ENCODE results near the gene CENPL. TPM values are rescaled to one million over a fixed set of nuclear protein-coding genes. Genes with fewer than 3 reads are reported as not detected.
A peak's percentile ranks its signal among the peaks of the same experiment; 100 is the strongest.

Gene CENPL
- total and polyA plus RNA-seq, 9 of the 15 experiments (the other 6 are each of a cell fraction or from before 2014, with no cell fraction given), result 33.0 to 52.7 (median 39.7) TPM

DNA sequence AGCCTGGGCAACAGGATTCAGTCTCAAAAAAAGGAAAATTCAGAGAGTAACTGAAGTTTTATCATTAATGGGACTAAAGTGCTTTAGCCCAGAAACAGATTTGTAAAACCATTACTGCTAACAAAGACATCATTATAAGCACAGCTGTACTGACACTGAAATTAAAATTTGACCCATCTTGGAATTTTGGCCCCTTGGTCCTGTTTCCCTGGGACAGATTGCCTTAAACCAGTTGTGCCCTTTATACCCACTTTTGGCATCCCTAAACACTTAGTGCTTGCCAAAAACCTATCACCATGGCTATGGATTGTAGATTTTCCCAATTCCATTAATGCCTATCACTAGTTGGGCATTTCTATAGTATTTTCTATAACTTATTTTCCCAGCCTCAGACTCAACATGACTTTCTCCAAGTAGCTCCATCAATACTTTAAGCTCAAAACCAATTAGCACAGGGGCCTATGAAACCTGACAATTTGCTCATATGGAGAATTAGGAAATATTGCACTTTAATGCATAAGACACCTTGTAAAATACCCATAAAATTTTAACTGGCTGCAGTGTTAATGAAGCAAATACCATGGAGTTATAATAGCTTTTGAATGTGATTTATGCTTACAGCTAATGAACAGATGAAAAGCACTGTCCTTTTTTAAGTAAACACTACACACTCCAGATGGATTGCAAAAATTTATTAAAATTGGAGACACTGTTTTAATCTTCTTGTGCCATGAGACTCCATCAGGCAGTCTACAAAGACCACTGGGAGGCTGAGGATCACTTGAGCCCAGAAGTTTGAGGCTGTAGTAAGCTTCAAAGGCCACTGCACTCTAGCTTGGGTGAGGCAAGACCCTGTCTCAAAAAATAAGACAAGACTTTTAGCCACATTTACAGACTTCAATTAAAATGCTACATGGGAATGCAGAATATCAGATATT lies 38.8 kb upstream of the CENPL start:
- POLR2A ChIA-PET, result interaction anchor here (0.6 to 9.7 kb wide), 8 partner anchors 10 to 204 kb away, joined by 3 to 183 read pairs (median 4); partner anchors contain the start of genes DARS2 and SERPINC1
- ATAC-seq, result no peak
- peaks cover 47% of the 10 kb centered on the region for H3K79me2 ChIP-seq (ENCODE audit: control insufficient read depth, insufficient read depth, low read length)
- H3K9ac ChIP-seq (ENCODE audit: insufficient read depth in 1 of 2, low read depth in 2 of 2, low read length in 2 of 2), result peak overlapping the region; percentile 62 to 97; a peak in 2 of 4 replicates
- DNase-seq (ENCODE audit: extremely low read depth in 1 of 4, low spot score in 3 of 4), result peak in 1 of 4 experiments; percentile 16
- H3K9me3 ChIP-seq (replicated peaks; ENCODE audit: control insufficient read depth, insufficient read depth, low read depth, low read length), result no peaks in the 10 kb centered on the region
- H3K4me1 ChIP-seq (replicated peaks in 1 of 2; ENCODE audit: control insufficient read depth in 2 of 2, insufficient read depth in 2 of 2, low read length in 2 of 2), result peaks cover 0 to 9% of the 10 kb centered on the region in 2 experiments; a peak in 2 of 5 replicates
- H4K20me1 ChIP-seq (replicated peaks; ENCODE audit: control insufficient read depth, insufficient read depth, low read length), result peaks cover 47% of the 10 kb centered on the region
- peak overlapping the region; percentile 95 for H3K27ac ChIP-seq (ENCODE audit: extremely low read depth, low read depth, low read length)
- peak overlapping the region; percentile 100 for H3K4me2 ChIP-seq (ENCODE audit: insufficient read depth, low read length)
- CTCF ChIA-PET (ENCODE audit: low intra/inter-chr PET ratio), result no interaction called here
- peaks cover 65% of the 10 kb centered on the region for H3K36me3 ChIP-seq (ENCODE audit: control insufficient read depth, insufficient read depth, low read length)
- in situ Hi-C loops (cut with MboI) (no loop called here), intact Hi-C loops (cut with micrococcal nuclease) (no loop called here)
- peak overlapping the region; percentile 86; the same call in 1 of the 2 replicates for H3K4me3 ChIP-seq
- H2AFZ ChIP-seq (ENCODE audit: low read depth, low read length), result no peak overlapping the region
- H3K27me3 ChIP-seq (ENCODE audit: control insufficient read depth in 2 of 2, insufficient read depth in 2 of 2, low read length in 2 of 2), result no peaks in the 10 kb centered on the region; a peak in 1 of 5 replicates
- no TSS peak for BruUV-seq (replicated peaks)
- peaks cover 2% of the 10 kb centered on the region for H3K9me1 ChIP-seq (ENCODE audit: control insufficient read depth, insufficient read depth, low read length)
- no peak for FAIRE-seq
- TF ChIP-seq ZNF24 (IDR thresholded peaks at IDR 0.05) (no peak), CAMTA2 (CRISPR knock-in tag; conservative IDR thresholded peaks at IDR 0.05) (no peak; the same call in 1 of the 2 replicates), ZSCAN29 (IDR thresholded peaks at IDR 0.05) (no peak), POLR2H (tag; IDR thresholded peaks at IDR 0.05; ENCODE audit: low read depth) (no peak), ZNF778 (CRISPR knock-in tag; IDR thresholded peaks at IDR 0.05) (no peak), ARID1B (IDR thresholded peaks at IDR 0.05) (no peak), WHSC1 (IDR thresholded peaks at IDR 0.05; ENCODE audit: low read length) (no peak), BRD4 (IDR thresholded peaks at IDR 0.05) (no peak), GTF2E2 (tag; IDR thresholded peaks at IDR 0.05) (no peak)
- TF ChIP-seq, protein P1, sequence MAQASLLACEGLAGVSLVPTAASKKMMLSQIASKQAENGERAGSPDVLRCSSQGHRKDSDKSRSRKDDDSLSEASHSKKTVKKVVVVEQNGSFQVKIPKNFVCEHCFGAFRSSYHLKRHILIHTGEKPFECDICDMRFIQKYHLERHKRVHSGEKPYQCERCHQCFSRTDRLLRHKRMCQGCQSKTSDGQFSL (CRISPR knock-in tag; IDR thresholded peaks at IDR 0.05), result no peak
- TF ChIP-seq, protein P1 (tag; IDR thresholded peaks at IDR 0.05), result no peak
- TF ChIP-seq, protein P2, sequence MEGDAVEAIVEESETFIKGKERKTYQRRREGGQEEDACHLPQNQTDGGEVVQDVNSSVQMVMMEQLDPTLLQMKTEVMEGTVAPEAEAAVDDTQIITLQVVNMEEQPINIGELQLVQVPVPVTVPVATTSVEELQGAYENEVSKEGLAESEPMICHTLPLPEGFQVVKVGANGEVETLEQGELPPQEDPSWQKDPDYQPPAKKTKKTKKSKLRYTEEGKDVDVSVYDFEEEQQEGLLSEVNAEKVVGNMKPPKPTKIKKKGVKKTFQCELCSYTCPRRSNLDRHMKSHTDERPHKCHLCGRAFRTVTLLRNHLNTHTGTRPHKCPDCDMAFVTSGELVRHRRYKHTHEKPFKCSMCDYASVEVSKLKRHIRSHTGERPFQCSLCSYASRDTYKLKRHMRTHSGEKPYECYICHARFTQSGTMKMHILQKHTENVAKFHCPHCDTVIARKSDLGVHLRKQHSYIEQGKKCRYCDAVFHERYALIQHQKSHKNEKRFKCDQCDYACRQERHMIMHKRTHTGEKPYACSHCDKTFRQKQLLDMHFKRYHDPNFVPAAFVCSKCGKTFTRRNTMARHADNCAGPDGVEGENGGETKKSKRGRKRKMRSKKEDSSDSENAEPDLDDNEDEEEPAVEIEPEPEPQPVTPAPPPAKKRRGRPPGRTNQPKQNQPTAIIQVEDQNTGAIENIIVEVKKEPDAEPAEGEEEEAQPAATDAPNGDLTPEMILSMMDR (IDR thresholded peaks at IDR 0.05 in 2 of 3, conservative IDR thresholded peaks at IDR 0.05 in 1 of 3; ENCODE audit: insufficient read depth in 2 of 3, low read depth in 1 of 3, low read length in 3 of 3), result no peak
- TF ChIP-seq, protein P3, sequence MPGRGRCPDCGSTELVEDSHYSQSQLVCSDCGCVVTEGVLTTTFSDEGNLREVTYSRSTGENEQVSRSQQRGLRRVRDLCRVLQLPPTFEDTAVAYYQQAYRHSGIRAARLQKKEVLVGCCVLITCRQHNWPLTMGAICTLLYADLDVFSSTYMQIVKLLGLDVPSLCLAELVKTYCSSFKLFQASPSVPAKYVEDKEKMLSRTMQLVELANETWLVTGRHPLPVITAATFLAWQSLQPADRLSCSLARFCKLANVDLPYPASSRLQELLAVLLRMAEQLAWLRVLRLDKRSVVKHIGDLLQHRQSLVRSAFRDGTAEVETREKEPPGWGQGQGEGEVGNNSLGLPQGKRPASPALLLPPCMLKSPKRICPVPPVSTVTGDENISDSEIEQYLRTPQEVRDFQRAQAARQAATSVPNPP (IDR thresholded peaks at IDR 0.05; ENCODE audit: borderline replicate concordance, insufficient read depth, insufficient read length), result no peak
- TF ChIP-seq, protein P4, sequence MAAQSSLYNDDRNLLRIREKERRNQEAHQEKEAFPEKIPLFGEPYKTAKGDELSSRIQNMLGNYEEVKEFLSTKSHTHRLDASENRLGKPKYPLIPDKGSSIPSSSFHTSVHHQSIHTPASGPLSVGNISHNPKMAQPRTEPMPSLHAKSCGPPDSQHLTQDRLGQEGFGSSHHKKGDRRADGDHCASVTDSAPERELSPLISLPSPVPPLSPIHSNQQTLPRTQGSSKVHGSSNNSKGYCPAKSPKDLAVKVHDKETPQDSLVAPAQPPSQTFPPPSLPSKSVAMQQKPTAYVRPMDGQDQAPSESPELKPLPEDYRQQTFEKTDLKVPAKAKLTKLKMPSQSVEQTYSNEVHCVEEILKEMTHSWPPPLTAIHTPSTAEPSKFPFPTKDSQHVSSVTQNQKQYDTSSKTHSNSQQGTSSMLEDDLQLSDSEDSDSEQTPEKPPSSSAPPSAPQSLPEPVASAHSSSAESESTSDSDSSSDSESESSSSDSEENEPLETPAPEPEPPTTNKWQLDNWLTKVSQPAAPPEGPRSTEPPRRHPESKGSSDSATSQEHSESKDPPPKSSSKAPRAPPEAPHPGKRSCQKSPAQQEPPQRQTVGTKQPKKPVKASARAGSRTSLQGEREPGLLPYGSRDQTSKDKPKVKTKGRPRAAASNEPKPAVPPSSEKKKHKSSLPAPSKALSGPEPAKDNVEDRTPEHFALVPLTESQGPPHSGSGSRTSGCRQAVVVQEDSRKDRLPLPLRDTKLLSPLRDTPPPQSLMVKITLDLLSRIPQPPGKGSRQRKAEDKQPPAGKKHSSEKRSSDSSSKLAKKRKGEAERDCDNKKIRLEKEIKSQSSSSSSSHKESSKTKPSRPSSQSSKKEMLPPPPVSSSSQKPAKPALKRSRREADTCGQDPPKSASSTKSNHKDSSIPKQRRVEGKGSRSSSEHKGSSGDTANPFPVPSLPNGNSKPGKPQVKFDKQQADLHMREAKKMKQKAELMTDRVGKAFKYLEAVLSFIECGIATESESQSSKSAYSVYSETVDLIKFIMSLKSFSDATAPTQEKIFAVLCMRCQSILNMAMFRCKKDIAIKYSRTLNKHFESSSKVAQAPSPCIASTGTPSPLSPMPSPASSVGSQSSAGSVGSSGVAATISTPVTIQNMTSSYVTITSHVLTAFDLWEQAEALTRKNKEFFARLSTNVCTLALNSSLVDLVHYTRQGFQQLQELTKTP (IDR thresholded peaks at IDR 0.05; ENCODE audit: low read depth in 1 of 2, partially characterized antibody in 2 of 2), result no peak
